Astrocyte of the hippocampus (primary cell): ENCODE measurements around the gene HTR3D.
"Not testable (repeated sequence)": the region's sequence is repeated elsewhere in the genome, so short reads cannot be mapped to it uniquely, and the experiment has no call there.

Experiments
- DNase-seq: peaks from one replicate; pipeline ENCODE4 v3.0.0; 2011; ENCODE audit warnings: low read depth, low spot score

Gene HTR3D, protein sequence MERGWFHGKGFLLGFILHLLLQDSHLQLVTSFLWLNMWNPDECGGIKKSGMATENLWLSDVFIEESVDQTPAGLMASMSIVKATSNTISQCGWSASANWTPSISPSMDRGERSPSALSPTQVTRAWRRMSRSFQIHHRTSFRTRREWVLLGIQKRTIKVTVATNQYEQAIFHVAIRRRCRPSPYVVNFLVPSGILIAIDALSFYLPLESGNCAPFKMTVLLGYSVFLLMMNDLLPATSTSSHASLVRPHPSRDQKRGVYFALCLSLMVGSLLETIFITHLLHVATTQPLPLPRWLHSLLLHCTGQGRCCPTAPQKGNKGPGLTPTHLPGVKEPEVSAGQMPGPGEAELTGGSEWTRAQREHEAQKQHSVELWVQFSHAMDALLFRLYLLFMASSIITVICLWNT

GRCh38 chr3:184031187-184031792, at the start of gene HTR3D:
HTR3D (plus strand) TSS chr3:184031742; CDS start chr3:184031742, 0 bp downstream.
- no peak for DNase-seq

GRCh38 chr3:183981990-183982644, 49.4 kb upstream of the HTR3D start:
- DNase-seq, result no peak

DNA sequence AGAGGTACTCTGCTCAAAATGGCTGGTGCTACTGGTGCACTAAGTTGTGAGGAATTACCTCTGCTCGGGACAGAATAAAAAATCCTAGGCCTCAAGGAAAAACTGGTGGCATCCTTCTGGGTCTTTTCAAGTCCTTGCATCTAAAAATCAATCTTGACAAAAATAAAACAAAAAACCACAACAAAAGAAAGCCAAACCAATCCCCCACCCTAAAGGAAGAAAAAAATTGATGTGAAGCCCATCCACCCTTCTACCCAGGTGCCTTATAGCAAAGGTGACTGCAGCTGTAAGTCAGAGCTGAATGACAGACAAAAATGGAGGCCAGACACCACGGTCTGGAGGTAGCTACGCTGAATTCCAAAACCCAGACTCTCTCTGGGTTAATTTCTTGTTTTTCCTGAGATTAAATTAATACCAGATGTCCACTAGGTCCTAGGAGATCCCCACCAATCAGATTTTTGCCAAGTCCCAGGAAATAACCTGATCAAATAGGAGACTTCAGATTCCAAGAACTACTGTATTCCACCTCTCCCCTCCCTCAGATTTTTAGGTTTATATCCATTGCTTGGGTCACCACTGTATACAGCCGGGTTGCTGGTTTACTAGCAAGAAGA, 47.3 kb upstream of the HTR3D start:
- no peak for DNase-seq

DNA sequence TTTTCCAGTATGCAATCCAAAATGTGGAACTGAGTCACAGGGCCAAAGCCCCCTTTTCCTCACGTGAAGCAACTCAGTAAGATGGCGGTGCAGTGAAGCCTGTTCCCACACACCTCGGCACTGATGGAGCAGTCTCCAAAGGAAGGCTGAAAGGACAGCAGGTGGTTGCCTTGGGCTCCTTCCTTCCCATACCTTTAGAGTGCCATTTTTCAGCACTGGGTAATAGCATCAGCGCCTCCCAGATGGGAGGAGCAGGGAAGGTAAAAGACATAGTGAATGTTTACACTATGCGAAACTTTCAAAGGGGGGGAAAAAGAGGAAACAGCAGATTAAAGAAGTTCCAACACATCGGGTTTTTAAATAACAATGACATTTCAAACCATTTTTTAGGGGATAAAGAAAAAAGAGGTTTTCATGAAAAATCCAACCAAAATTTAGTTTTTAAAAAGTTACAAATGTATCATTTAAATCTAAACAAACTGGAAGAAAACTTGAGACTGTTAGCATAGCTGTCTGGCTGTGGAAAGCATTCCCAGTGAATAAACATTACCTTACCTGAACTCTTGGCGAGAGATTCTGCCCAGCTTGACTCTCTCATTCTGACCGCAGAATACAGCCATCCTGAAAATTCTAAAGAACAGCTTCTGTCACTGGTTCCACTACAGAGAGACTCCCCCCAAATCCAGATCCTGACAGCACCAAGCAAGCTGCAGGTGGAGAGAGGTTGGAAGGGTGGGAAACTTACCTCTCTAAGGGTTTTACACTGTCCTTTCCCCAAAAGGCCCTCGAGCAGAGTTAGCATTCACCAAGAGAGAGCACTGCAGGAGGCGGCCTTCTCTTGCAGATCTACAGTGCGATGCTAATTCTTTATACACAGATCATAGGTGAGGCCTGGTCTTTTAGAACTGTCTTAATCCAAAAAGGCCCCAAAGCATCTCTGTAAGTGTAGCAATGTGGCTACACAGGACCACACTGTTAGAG, 46.5 kb upstream of the HTR3D start:
- DNase-seq, result no peak

GRCh38 chr3:183987000-183987600, 44.4 kb upstream of the HTR3D start:
- DNase-seq, result no peak

DNA sequence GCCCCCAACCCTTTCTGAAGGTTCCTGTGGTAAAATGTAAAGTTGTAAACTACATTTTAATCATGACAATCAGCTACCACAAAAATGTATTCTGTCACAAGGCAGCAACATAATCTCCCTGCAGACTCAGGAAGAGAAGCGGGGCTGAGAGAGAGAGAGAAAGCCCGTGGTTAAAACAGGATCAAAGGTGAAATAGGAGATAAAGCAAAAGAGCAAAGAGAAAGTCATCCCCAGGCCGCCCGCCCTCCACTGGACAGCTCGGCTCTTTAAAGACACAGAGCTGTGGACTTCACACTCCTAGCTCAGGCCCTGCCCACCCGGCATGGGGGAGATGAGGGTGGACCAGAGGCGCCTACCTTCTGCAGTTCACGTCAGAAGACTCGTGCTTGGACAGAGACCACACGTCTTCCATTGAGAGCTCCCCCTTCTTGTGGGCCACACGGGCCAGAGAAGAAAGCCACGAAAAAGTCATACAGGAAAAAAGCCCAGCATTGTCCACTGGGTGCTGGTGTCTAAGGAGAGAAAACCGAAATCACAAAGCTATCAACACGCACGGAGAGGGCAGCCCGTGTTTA, 43.2 kb upstream of the HTR3D start:
- DNase-seq, result peak; percentile 51

DNA sequence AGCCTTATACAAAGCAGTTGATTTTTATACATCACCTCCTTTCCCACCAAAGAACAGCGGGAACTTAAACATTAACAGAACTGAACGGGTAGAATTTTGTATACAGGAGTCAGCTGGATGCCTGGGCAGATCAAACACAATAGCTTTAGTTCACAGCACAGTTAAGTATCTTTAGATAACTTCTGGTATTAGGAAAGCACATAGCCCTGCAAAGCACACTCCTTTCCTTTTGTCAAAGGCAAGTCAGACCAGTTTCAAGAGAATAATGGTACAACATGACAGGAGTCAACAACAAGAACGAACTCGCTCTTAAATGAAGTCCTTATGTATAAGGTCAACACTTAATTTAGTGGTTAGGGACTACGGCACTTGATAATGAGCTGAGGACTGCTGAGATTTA, 40.1 kb upstream of the HTR3D start:
- no peak for DNase-seq

- DNase-seq, result no peak
Observed at GRCh38 chr3:184001761-184002160, 29.8 kb upstream of the HTR3D start.

DNA sequence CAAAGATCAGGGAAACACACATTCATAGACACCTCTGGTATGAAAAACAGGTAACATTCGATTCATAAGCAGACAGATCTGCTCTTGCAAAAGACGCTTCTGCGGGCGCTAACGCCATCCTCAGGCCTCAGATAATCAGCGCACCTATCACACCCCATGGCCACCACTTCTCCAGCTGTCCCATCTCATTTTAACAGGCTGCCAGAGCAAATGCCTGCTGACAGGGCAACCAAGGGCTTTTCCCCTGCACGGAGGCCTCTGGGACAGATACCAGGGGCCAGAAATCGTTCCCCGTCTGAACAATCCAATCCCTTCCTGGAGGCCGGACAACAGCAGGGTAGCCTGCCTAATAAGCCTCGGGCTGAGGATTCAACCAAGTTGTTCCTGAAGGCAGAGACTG, 29.1 kb upstream of the HTR3D start:
- DNase-seq, result no peak

- DNase-seq, result peak; percentile 62
Observed at GRCh38 chr3:184003187-184003967, 28.2 kb upstream of the HTR3D start.

DNA sequence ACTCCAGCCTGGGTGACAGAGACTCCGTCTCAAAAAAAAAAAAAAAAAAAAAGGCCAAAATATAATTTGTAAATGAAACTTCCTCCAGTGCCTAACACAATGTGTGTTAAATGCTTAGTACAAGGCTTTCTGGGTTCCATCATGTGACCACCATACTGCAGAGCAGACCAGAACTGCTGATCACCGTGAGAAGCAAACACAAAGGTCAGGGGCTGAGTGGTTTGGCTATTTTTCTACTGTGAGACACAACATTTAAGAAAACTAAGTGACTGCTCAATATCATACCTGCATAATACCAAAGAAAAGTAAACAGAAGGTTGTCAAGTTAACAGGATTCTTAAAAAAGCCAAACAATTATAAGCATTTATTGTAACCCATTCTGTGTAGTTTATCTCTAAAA, 27.1 kb upstream of the HTR3D start:
- no peak for DNase-seq

DNA sequence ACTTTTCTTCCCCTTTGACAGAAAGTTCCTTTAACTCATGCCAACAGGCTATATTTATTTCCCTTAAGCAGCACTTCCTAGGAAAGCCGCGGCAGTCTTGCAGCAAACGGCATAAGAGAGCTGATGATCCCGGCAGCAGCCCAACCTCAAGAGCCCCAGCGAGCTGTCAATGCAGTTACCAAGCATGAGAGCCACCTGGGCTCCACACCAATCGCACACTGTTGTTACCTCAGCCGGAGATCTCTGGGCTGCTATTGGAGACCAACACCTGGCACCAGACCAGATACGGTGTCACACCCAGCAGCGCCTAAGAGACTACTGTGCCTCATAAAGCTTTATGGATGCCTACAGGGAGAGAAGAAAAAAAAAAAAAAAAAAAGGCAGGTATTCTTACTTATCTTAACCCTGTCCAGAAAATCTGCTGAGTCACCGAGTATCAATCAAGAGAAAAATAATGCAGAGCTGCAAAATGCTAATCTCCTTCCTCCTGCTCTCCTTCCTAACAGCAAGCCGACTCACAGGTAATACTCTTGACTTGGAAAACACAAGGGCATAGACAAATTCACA, 25.5 kb upstream of the HTR3D start:
- peak; percentile 57 for DNase-seq

DNA sequence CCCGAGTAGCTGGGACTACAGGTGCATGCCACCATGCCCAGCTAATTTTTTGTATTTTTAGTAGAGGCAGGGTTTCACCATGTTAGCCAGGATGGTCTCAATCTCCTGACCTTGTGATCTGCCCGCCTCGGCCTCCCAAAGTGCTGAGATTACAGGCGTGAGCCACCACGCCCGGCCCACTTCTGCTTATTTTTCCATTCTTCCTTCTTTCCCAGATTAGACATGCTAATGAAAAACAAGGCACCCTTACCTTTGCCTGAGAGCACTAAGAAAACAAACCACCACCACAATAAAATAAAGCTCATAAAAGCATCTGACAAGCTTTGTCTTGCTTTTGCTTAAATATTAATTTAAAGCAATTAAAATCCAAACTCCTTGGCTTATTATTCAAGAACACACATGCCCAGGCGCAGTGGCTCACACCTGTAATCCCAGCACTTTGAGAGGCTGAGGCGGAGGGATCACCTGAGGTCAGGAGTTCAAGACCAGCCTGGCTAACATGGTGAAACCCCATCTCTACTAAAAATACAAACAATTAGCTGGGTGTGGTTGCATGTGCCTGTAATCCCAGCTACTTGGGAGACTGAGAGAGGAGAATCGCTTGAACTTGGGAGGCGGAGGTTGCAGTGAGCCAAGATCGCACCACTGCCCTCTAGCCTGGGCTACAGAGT, 24.3 kb upstream of the HTR3D start:
- not testable (repeated sequence) for DNase-seq

DNA sequence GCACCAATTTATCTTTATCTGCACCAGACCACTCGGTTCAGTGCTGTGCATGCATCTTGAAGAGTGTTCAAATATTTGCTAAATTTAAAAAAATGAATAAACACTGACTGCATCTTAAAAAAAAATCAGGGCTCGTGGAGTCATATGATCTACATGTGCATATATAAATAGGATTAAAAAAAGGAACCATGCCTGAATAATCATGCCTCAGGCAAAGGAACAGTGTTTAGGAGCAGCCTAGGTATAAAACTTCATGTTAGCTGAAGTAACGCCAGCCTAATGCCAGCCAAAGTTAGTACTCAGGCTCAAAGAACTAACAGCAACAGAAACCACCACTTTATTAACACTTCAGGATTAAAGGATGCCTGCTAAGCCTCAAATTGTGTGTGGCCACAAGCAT, 23.4 kb upstream of the HTR3D start:
- DNase-seq, result no peak

DNA sequence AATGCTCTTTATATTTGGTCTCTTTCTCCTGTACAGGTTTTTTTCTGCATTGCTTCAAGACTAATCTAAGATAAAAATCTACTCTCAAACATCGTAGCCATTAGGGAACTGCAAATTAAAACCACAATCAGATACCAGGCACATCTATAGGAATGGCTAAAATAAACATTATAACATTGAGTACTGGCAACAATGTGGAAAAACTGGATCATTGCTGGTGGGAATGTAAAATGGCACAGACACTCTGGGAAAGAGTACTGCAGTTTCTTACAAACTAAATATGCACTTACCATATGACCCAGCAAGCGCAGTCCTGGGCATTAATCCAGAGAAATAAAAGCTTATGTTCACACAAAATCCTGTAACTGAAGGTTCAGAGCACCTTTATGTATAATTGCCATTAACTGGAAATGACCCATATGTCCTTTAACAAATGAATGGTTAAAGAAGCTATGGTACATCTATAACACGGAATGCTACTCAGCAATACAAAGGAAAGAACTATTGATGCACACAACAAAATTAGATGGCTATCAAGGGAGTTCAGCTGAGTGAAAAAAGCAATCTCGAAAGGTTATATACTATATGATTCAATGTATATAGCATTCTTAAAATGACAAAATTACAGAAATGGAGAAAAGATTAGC, 20.2 kb upstream of the HTR3D start:
- DNase-seq, result no peak

DNA sequence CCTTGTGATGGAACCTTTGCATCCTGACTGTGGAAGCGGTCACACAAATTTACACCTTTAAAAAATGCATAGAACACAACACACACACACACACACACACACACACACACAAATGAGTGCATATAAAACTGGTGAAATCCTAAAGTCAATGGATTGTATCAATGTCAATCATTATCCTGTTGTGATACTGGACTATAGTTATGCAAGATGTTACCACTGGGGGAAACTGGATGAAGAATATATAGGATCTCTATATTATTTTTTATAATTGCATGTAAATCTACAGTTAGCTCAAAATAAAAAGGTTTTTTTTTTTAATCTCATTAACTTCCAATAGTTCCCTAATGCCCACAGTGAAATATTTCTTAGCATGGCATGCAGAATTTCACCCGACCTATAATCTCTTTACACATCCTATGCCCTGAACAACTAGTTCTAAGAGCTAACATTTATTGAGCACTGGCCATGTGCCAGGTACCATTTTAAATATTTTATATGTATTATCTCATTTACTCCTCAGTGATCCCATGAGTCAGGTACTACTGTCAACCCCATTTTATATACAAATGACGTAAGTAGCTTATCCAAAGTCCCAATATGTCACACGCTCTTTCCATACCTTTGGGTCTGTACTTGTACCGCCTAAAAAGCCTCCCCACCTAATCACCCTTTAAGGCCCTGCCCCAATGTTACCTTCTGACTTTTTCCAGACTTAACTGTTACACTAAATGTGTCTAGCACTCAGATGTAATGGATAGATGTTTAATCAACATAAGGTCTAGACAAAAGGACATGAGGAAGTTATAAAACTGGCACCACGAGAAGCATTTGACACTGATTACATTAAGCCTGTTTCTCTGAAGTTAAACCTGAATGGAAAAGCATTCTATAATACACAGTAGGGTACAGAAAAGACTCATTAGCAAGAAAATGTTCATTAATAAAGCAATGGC, 19.3 kb upstream of the HTR3D start:
- DNase-seq, result no peak
